Ascending aorta (tissue), 2 donors: ENCODE results near the gene KPTN. TPM values are rescaled to one million over a fixed set of nuclear protein-coding genes. Genes with fewer than 3 reads are reported as not detected.

Experiments used
- DNase-seq, 2 donors: peaks; one replicate each; pipeline ENCODE4 v3.0.0-alpha.2; 2019; ENCODE audit warnings: low spot score in 2 of 2
- H3K27ac ChIP-seq, 2 donors: fragments of 200-600 bp; sonication (generic); one replicate each; pipeline ENCODE4 v1.5.1; 2016 to 2017; ENCODE audit warnings: mild to moderate bottlenecking in 1 of 2
- H3K27me3 ChIP-seq: fragments of 200-600 bp; sonication (generic); one replicate; pipeline ENCODE4 v1.5.1; 2017
- H3K36me3 ChIP-seq, 2 donors: fragments of 200-600 bp; sonication (generic); one replicate each; pipeline ENCODE4 v1.5.1; 2016
- H3K4me1 ChIP-seq, 2 donors: fragments of 200-600 bp; sonication (generic); one replicate each; pipeline ENCODE4 v1.5.1; 2016 to 2017; ENCODE audit warnings: mild to moderate bottlenecking in 1 of 2
- H3K4me3 ChIP-seq, 2 donors: fragments of 200-600 bp; sonication (generic); one replicate each; pipeline ENCODE4 v1.5.1; 2016 to 2017; ENCODE audit warnings: mild to moderate bottlenecking in 1 of 2
- H3K9me3 ChIP-seq, 2 donors: fragments of 200-600 bp; sonication (generic); one replicate each; pipeline ENCODE4 v1.5.1; 2016
- CTCF ChIP-seq, 3 experiments: fragments of 200-600 bp in 2 of 3; fragments of 450-650 bp in 1 of 3; sonication (generic) in 2 of 3; IDR thresholded peaks; one replicate each; pipeline ENCODE4 v1.5.1; 2016 to 2019; ENCODE audit warnings: antibody characterized with exemption in 3 of 3, mild to moderate bottlenecking in 1 of 3, moderate library complexity in 1 of 3
- intact Hi-C: fragments of 100-400 bp; cut with DNase I; formaldehyde crosslinking; loops from one replicate; pipeline ENCODE4 v1.15.1; 2023
- total RNA-seq: library from RNA; depleted of rRNA; stranded (reverse); fragments of >200 nt; gene quantifications from one replicate; pipeline ENCODE4 v1.1.0, GENCODE V29; 2016

KPTN gene
- total RNA-seq, 1 donor from 2014 or later = 26.0 TPM

GRCh38 chr19:47503130-47503825 is 19.3 kb upstream of the KPTN start:
- H3K36me3 ChIP-seq = peaks cover 56% of the 10 kb centered on the region in 2 donors
- H3K27ac ChIP-seq = no peak overlapping the region
- no peaks in the 10 kb centered on the region for H3K9me3 ChIP-seq
- H3K4me3 ChIP-seq = no peak overlapping the region
- intact Hi-C loops = no loop called here
- DNase-seq = no peak
- H3K27me3 ChIP-seq = no peaks in the 10 kb centered on the region
- peaks cover 0 to 9% of the 10 kb centered on the region in 2 donors for H3K4me1 ChIP-seq
- TF ChIP-seq CTCF (IDR thresholded peaks at IDR 0.05) = no peak

- Histone ChIP-seq H3K4me1 (no peaks in the 10 kb centered on the region), H3K27me3 (no peaks in the 10 kb centered on the region), H3K4me3 (no peak overlapping the region), H3K27ac (no peak overlapping the region), H3K36me3 (peaks cover 58 to 82% of the 10 kb centered on the region in 2 donors), H3K9me3 (no peaks in the 10 kb centered on the region)
- intact Hi-C loops = no loop called here
- no peak for DNase-seq
- TF ChIP-seq CTCF (IDR thresholded peaks at IDR 0.05) = no peak
Observed at GRCh38 chr19:47499863-47500830, 16.1 kb upstream of the KPTN start.

- DNase-seq = no peak
- Histone ChIP-seq H3K4me3 (no peak overlapping the region), H3K27me3 (no peaks in the 10 kb centered on the region), H3K9me3 (no peaks in the 10 kb centered on the region), H3K27ac (no peak overlapping the region), H3K36me3 (peaks cover 58 to 86% of the 10 kb centered on the region in 2 donors), H3K4me1 (no peaks in the 10 kb centered on the region)
- intact Hi-C loops = no loop called here
- no peak for TF ChIP-seq CTCF (IDR thresholded peaks at IDR 0.05)
Observed at GRCh38 chr19:47499371-47499770, 15.4 kb upstream of the KPTN start.

- TF ChIP-seq CTCF (IDR thresholded peaks at IDR 0.05) = no peak
- H3K27me3 ChIP-seq = no peaks in the 10 kb centered on the region
- H3K27ac ChIP-seq = no peak overlapping the region
- H3K36me3 ChIP-seq = peaks cover 52 to 80% of the 10 kb centered on the region in 2 donors
- no peaks in the 10 kb centered on the region for H3K9me3 ChIP-seq
- intact Hi-C loops = no loop called here
- no peaks in the 10 kb centered on the region for H3K4me1 ChIP-seq
- DNase-seq = no peak
- no peak overlapping the region for H3K4me3 ChIP-seq
Observed at GRCh38 chr19:47498561-47498960, 14.5 kb upstream of the KPTN start.

- Histone ChIP-seq H3K27ac (no peak overlapping the region), H3K27me3 (no peaks in the 10 kb centered on the region), H3K4me1 (no peaks in the 10 kb centered on the region), H3K9me3 (no peaks in the 10 kb centered on the region), H3K36me3 (peaks cover 50 to 77% of the 10 kb centered on the region in 2 donors), H3K4me3 (no peak overlapping the region)
- TF ChIP-seq CTCF (IDR thresholded peaks at IDR 0.05) = no peak
- no peak for DNase-seq
- intact Hi-C loops = no loop called here
Observed at GRCh38 chr19:47497821-47498520, 14.0 kb upstream of the KPTN start.
